T-cell (primary cell): ENCODE measurements around the gene IFITM10. TPM values are rescaled to one million over a fixed set of nuclear protein-coding genes. Genes with fewer than 3 reads are reported as not detected.

Experiments
- ATAC-seq, 4 experiments: fragments of 200-7000 bp in 3 of 4; fragments of 150-1000 bp in 1 of 4; cut with Tn5 transposase; replicated peaks in 1 of 4; 1 replicate in 3 of 4; 2 replicates in 1 of 4; pipeline ENCODE4 v1.10.0; 2021; ENCODE audit warnings: moderate library complexity in 3 of 4, mild to moderate bottlenecking in 2 of 4, moderate number of reproducible peaks in 1 of 4
- CTCF ChIA-PET, 2 donors: fragments of 300-600 bp; sonication (Branson Sonifier 250); formaldehyde crosslinking; loops; one replicate each; lab custom pipeline; 2022; ENCODE audit warnings: antibody characterized with exemption in 2 of 2; lab: Charles Lee
- POLR2A ChIA-PET, 2 donors: fragments of 300-600 bp; sonication (Branson Sonifier 250); formaldehyde crosslinking; loops; one replicate each; lab custom pipeline; 2022; ENCODE audit warnings: antibody characterized with exemption in 2 of 2; lab: Charles Lee
- DNase-seq, 35 experiments: peaks; one replicate each; pipeline versions ENCODE4 v3.0.0 to v3.0.0-alpha.2; 2013 to 2023
- H3K27ac ChIP-seq: one replicate; pipeline ENCODE4 v1.5.1; 2013; ENCODE audit warnings: low read length
- H3K27me3 ChIP-seq, 2 experiments: replicated peaks in 1 of 2; 1 replicate in 1 of 2; 2 replicates in 1 of 2; pipeline versions ENCODE4 v1.6.1 to v1.7.0; 2013; ENCODE audit warnings: low read length in 1 of 2, mixed read lengths in 1 of 2; ENCODE audit not compliant: control insufficient read depth in 2 of 2, insufficient read depth in 2 of 2; ENCODE audit errors: extremely low read depth in 1 of 2
- H3K36me3 ChIP-seq, 2 donors: 1 replicate in 1 of 2; 2 replicates in 1 of 2; pipeline versions ENCODE4 v1.6.1 to v1.7.0; 2013; ENCODE audit warnings: low read length in 1 of 2; ENCODE audit not compliant: control insufficient read depth in 2 of 2, insufficient read depth in 1 of 2; ENCODE audit errors: extremely low read depth in 1 of 2
- H3K4me1 ChIP-seq, 2 experiments: 1 replicate in 1 of 2; 2 replicates in 1 of 2; pipeline versions ENCODE4 v1.6.1 to v1.7.0; 2013; ENCODE audit warnings: low read length in 2 of 2, mixed read lengths in 1 of 2; ENCODE audit not compliant: insufficient read depth in 2 of 2, control insufficient read depth in 1 of 2; ENCODE audit errors: extremely low read depth in 1 of 2
- H3K4me3 ChIP-seq, 2 donors: 1 replicate in 1 of 2; 2 replicates in 1 of 2; pipeline versions ENCODE4 v1.5.1 to v1.7.0; 2013; ENCODE audit warnings: mild to moderate bottlenecking in 2 of 2, low read length in 1 of 2, moderate library complexity in 1 of 2; ENCODE audit not compliant: control insufficient read depth in 1 of 2; ENCODE audit errors: extremely low read depth in 1 of 2
- H3K9me3 ChIP-seq: 2 replicates; pipeline ENCODE4 v1.7.0; 2013
- H3K27ac Mint-ChIP-seq, 2 donors: one replicate each; pipeline ENCODE4 v1.8.0; 2020 to 2021; ENCODE audit warnings: mild to moderate bottlenecking in 2 of 2, mixed read lengths in 2 of 2
- H3K27me3 Mint-ChIP-seq, 2 donors: one replicate each; pipeline ENCODE4 v1.8.0; 2021 to 2022; ENCODE audit warnings: mixed read lengths in 2 of 2
- H3K36me3 Mint-ChIP-seq: one replicate; pipeline ENCODE4 v1.8.0; 2021; ENCODE audit warnings: mixed read lengths
- H3K4me1 Mint-ChIP-seq, 3 donors: one replicate each; pipeline ENCODE4 v1.8.0; 2020 to 2022; ENCODE audit warnings: mixed read lengths in 3 of 3, mild to moderate bottlenecking in 1 of 3
- H3K4me3 Mint-ChIP-seq, 3 donors: one replicate each; pipeline ENCODE4 v1.8.0; 2020 to 2022; ENCODE audit warnings: mild to moderate bottlenecking in 3 of 3, mixed read lengths in 3 of 3, moderate library complexity in 3 of 3
- H3K9me3 Mint-ChIP-seq, 3 donors: one replicate each; pipeline ENCODE4 v1.8.0; 2020 to 2022; ENCODE audit warnings: mixed read lengths in 3 of 3
- WGBS: methylation state at CpG from one replicate; pipeline ENCODE4 v1.1.5; 2013; ENCODE audit warnings: missing lambda C conversion rate; ENCODE audit not compliant: insufficient coverage; 5-methylcytosine and 5-hydroxymethylcytosine counted together
- total RNA-seq, 35 experiments: library from RNA in 6 of 35; stranded (reverse) in 6 of 35; fragments of 120-200 nt in 1 of 35; gene quantifications; one replicate each; pipeline versions ENCODE4 v1.2.1 to v1.2.4 and lab custom pipeline; 2013 to 2026

Gene IFITM10
- total RNA-seq, 5 donors from 2014 or later (not counting 1 experiment from before 2014, with no cell fraction given), result 0.72 to 4.2 (median 1.8) TPM

- Histone ChIP-seq H3K36me3 (peaks cover 0 to 4% of the 10 kb centered on the region in 2 donors), H3K9me3 (no peaks in the 10 kb centered on the region), H3K4me3 (no peak overlapping the region), H3K4me1 (no peaks in the 10 kb centered on the region), H3K27me3 (peaks cover 5 to 11% of the 10 kb centered on the region in 2 experiments), H3K27ac (no peak overlapping the region)
- Mint-ChIP-seq H3K4me3 (no peak overlapping the region), H3K4me1 (peaks cover 0 to 4% (median 0%) of the 10 kb centered on the region in 3 donors), H3K27ac (no peak overlapping the region), H3K9me3 (peaks cover 0 to 2% (median 1%) of the 10 kb centered on the region in 3 donors), H3K36me3 (no peaks in the 10 kb centered on the region), H3K27me3 (no peaks in the 10 kb centered on the region)
- ATAC-seq (no peak), DNase-seq (peak in 1 of 35 experiments; percentile 7)
- ChIA-PET POLR2A (no interaction called here), CTCF (interaction anchor here in 1 of 2 donors (1.0 kb wide), 1 partner anchor 32 kb away, joined by 4 read pairs; no protein-coding TSS in a partner anchor)
- WGBS, result 69% methylated on average over 4 of the region's 4 CpGs
Observed at GRCh38 chr11:1742371-1742770, 8.0 kb downstream of the IFITM10 start.

DNA sequence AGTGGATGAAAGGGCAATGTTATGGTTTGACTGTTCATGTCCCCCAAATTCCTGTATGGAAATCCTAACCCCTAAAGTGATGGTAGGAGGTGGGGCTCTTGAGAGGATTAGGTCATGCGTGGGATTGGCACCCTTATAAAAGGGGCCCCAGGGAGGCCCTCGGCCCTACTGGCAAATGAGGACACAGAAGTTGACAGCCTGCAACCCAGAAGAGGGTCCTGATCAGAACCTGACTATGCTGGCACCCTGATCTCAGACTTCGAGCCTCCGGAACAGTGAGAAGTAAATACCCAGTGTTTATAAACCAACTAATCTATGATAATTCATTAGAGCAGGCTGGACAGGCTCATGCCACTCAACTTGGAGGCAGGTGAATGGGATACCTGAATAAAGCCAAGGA is 8.7 kb downstream of the IFITM10 start:
- Mint-ChIP-seq H3K36me3 (no peaks in the 10 kb centered on the region), H3K9me3 (peaks cover 2 to 6% (median 6%) of the 10 kb centered on the region in 3 donors), H3K4me1 (peaks cover 0 to 4% (median 0%) of the 10 kb centered on the region in 3 donors), H3K4me3 (no peak overlapping the region), H3K27ac (no peak overlapping the region), H3K27me3 (no peaks in the 10 kb centered on the region)
- Histone ChIP-seq H3K27me3 (peaks cover 7 to 11% of the 10 kb centered on the region in 2 experiments), H3K36me3 (peaks cover 0 to 4% of the 10 kb centered on the region in 2 donors), H3K9me3 (no peaks in the 10 kb centered on the region), H3K4me1 (no peaks in the 10 kb centered on the region), H3K4me3 (no peak overlapping the region), H3K27ac (no peak overlapping the region)
- WGBS, result 83% methylated on average over 2 of the region's 4 CpGs
- no peak for DNase-seq
- CTCF ChIA-PET, result interaction anchor here in 1 of 2 donors (1.0 kb wide), 1 partner anchor 32 kb away, joined by 4 read pairs; no protein-coding TSS in a partner anchor
- no peak for ATAC-seq
- POLR2A ChIA-PET, result no interaction called here

GRCh38 chr11:1740786-1741530 is 9.4 kb downstream of the IFITM10 start:
- WGBS, result 90% methylated on average over 6 of the region's 8 CpGs
- Histone ChIP-seq H3K27ac (no peak overlapping the region), H3K27me3 (peaks cover 7 to 14% of the 10 kb centered on the region in 2 experiments), H3K4me1 (no peaks in the 10 kb centered on the region), H3K4me3 (no peak overlapping the region), H3K36me3 (peaks cover 0 to 4% of the 10 kb centered on the region in 2 donors), H3K9me3 (no peaks in the 10 kb centered on the region)
- peaks cover 10 to 14% (median 13%) of the 10 kb centered on the region in 3 donors for H3K9me3 Mint-ChIP-seq
- ChIA-PET CTCF (no interaction called here), POLR2A (no interaction called here)
- no peak overlapping the region for H3K27ac Mint-ChIP-seq
- H3K4me1 Mint-ChIP-seq, result no peaks in the 10 kb centered on the region
- H3K27me3 Mint-ChIP-seq, result peaks cover 3 to 6% of the 10 kb centered on the region in 2 donors
- no peak for DNase-seq
- H3K36me3 Mint-ChIP-seq, result no peaks in the 10 kb centered on the region
- ATAC-seq, result no peak
- no peak overlapping the region for H3K4me3 Mint-ChIP-seq

DNA sequence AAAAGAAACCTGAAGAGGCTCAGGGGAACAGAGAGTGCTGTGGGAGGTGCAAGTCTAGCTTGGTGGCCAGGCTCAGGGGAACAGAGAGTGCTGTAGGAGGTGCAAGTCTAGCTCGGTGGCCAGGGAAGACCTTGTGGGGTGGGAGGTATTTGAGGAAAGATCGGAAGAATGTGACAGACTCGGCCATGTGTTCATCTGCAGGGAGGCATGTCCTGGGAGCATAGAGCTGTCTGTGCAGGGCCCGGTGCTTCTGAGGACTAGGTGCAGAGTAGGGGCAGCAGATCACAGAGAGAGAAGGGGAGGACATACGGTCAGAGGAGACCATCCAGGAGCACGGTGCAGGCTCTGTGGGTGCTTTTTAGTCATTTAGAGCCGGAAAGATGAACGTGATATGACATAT is 10.8 kb downstream of the IFITM10 start:
- Histone ChIP-seq H3K27ac (no peak overlapping the region), H3K9me3 (no peaks in the 10 kb centered on the region), H3K36me3 (no peaks in the 10 kb centered on the region), H3K4me1 (peaks cover 0 to 2% of the 10 kb centered on the region in 2 experiments), H3K27me3 (peaks cover 7 to 22% of the 10 kb centered on the region in 2 experiments), H3K4me3 (no peak overlapping the region)
- Mint-ChIP-seq H3K36me3 (no peaks in the 10 kb centered on the region), H3K4me3 (no peak overlapping the region), H3K9me3 (peaks cover 16 to 20% (median 17%) of the 10 kb centered on the region in 3 donors), H3K27me3 (peaks cover 8 to 10% of the 10 kb centered on the region in 2 donors), H3K4me1 (peaks cover 0 to under 1% (median 0%) of the 10 kb centered on the region in 3 donors), H3K27ac (no peak overlapping the region)
- WGBS, result 85% methylated on average over 8 of the region's 8 CpGs
- ATAC-seq (no peak), DNase-seq (no peak)
- ChIA-PET CTCF (no interaction called here), POLR2A (no interaction called here)

- H3K36me3 ChIP-seq, result no peaks in the 10 kb centered on the region
- WGBS, result 93% methylated on average over 10 of the region's 10 CpGs
- no peaks in the 10 kb centered on the region for H3K9me3 ChIP-seq
- no peak overlapping the region for H3K4me3 ChIP-seq
- ChIA-PET CTCF (no interaction called here), POLR2A (no interaction called here)
- H3K4me3 Mint-ChIP-seq, result no peak overlapping the region
- H3K4me1 Mint-ChIP-seq, result peaks cover 11 to 13% (median 12%) of the 10 kb centered on the region in 3 donors
- ATAC-seq, result no peak
- peaks cover 2 to 14% of the 10 kb centered on the region in 2 experiments for H3K4me1 ChIP-seq
- H3K27me3 Mint-ChIP-seq, result peaks cover 15 to 17% of the 10 kb centered on the region in 2 donors
- peaks cover 7 to 33% of the 10 kb centered on the region in 2 experiments for H3K27me3 ChIP-seq
- no peaks in the 10 kb centered on the region for H3K36me3 Mint-ChIP-seq
- no peak for DNase-seq
- H3K9me3 Mint-ChIP-seq, result peaks cover 16 to 20% (median 17%) of the 10 kb centered on the region in 3 donors
- H3K27ac Mint-ChIP-seq, result no peak overlapping the region
- no peak overlapping the region for H3K27ac ChIP-seq
Observed at GRCh38 chr11:1738380-1738779, 12.0 kb downstream of the IFITM10 start.

DNA sequence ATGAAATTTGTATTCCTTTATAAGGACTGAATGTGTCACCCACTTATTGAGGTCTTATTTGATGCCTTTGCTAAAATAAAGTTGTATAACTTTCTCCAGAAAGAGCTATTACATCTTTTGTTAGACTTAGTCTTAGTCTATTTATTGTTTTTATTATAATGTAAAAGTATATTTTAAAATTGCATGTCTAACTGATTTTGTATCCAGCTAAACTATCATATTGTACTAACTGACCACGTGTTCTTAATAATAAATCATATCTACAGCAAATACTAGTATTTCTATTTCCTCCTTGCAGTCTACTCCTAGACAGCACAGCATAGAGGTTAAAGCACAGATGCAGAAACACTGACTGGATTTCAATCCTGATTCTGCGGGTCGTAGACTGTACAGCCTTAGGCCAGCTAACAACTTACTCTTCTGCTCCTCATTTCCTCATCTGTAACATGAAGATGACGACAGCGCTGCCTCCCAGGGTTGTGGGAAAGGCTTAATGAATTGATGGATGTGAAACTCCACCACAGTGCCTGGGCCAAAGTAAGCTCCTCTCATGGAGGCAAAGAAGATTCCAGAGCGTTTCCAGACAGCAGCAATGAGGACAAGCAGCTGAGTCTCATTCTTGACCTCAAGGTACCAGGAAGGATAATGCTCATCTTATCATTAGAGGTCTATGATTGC is 13.2 kb downstream of the IFITM10 start:
- no peaks in the 10 kb centered on the region for H3K9me3 ChIP-seq
- DNase-seq, result no peak
- Mint-ChIP-seq H3K36me3 (no peaks in the 10 kb centered on the region), H3K4me3 (no peak overlapping the region), H3K27me3 (peaks cover 15 to 19% of the 10 kb centered on the region in 2 donors), H3K27ac (no peak overlapping the region), H3K4me1 (peaks cover 12 to 15% (median 12%) of the 10 kb centered on the region in 3 donors), H3K9me3 (peaks cover 16 to 20% (median 17%) of the 10 kb centered on the region in 3 donors)
- no CpG with 5 or more reads among the region's 6 CpGs for WGBS
- H3K4me3 ChIP-seq, result peak overlapping the region in 1 of 2 donors; percentile 15
- no peak overlapping the region for H3K27ac ChIP-seq
- no peaks in the 10 kb centered on the region for H3K36me3 ChIP-seq
- CTCF ChIA-PET, result interaction anchor here in 1 of 2 donors (0.7 kb wide), 1 partner anchor 13 kb away, joined by 3 read pairs; no protein-coding TSS in a partner anchor
- POLR2A ChIA-PET, result no interaction called here
- peaks cover 7 to 45% of the 10 kb centered on the region in 2 experiments for H3K27me3 ChIP-seq
- peaks cover 2 to 20% of the 10 kb centered on the region in 2 experiments for H3K4me1 ChIP-seq
- ATAC-seq, result no peak
